HG02840 (cell line): ENCODE measurements around the gene GGTLC3.
"Not testable (repeated sequence)": the region's sequence is repeated elsewhere in the genome, so short reads cannot be mapped to it uniquely, and the experiment has no call there.

Experiments
- ATAC-seq: cut with Tn5 transposase; IDR thresholded peaks from one replicate; pipeline ENCODE4 v1.9.1; 2021; ENCODE audit warnings: mild to moderate bottlenecking, moderate library complexity, moderate number of reproducible peaks; ENCODE audit not compliant: unreplicated experiment, low FRiP score

Gene GGTLC3

DNA sequence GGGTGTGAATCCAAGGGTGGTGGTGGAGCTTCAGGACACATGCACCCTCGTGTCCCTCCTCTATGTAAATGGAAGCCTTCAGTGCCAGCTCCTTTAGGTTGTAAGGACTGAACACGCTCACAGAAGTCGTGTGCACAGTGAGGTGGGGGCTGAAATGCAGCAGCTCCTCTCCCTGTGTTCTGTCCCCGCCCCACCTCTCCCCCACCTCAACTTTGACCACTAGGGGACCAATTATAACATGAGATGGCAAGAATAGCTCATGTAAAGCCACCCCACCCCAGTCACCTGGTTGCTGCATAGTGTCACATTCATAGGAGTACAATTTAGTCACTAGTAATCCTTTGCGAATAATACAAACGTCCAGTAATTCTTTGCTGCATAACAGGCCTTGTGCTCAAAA, 4.8 kb upstream of the GGTLC3 start:
- not testable (repeated sequence) for ATAC-seq

- not testable (repeated sequence) for ATAC-seq
These were observed 4.5 kb downstream of the GGTLC3 start for GRCh38 chr22:18513454-18513853.

DNA sequence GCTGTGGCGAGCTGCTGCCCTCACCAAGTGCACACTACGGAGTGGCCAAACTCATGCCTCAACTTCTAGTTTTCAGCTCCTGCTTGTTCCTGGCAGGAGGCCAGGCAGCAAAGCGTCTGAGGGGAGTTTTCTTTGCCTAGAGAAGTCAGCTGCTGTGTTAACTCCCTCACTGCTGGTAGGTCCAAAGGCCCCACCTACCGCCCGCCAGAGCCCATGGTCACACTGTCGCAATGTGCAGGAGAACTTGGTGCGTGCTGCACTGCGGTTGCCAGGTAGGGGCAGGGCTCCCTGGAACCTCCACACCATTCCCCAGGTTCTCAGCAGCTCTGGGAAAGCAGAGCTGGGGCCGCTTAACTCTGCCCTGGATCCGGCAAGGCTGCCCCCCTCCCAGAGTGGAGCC, 5.6 kb downstream of the GGTLC3 start:
- ATAC-seq = not testable (repeated sequence)

DNA sequence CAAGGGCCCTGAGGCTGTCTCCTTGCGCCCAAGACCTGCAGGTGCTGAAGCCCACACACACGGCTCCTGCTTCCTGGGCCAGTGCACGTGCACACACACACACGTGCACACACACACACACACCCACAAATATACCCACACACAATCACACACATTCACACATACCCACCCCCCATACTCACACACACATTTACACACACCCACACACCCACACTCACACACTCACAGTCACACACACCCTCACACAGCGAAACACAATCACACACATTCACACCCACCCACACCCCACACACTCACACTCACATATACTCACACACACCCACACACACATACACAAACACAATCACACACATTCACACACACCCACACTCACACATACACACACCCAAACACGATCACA, 6.6 kb downstream of the GGTLC3 start:
- ATAC-seq = not testable (repeated sequence)

GRCh38 chr22:18496227-18496626, 21.7 kb downstream of the GGTLC3 start:
- not testable (repeated sequence) for ATAC-seq
